ENCODE measurements around the gene APOA1.
A peak's percentile ranks its signal among the peaks of the same experiment; 100 is the strongest.
"Not testable (repeated sequence)": the region's sequence is repeated elsewhere in the genome, so short reads cannot be mapped to it uniquely, and the experiment has no call there.

APOA1 gene

DNA sequence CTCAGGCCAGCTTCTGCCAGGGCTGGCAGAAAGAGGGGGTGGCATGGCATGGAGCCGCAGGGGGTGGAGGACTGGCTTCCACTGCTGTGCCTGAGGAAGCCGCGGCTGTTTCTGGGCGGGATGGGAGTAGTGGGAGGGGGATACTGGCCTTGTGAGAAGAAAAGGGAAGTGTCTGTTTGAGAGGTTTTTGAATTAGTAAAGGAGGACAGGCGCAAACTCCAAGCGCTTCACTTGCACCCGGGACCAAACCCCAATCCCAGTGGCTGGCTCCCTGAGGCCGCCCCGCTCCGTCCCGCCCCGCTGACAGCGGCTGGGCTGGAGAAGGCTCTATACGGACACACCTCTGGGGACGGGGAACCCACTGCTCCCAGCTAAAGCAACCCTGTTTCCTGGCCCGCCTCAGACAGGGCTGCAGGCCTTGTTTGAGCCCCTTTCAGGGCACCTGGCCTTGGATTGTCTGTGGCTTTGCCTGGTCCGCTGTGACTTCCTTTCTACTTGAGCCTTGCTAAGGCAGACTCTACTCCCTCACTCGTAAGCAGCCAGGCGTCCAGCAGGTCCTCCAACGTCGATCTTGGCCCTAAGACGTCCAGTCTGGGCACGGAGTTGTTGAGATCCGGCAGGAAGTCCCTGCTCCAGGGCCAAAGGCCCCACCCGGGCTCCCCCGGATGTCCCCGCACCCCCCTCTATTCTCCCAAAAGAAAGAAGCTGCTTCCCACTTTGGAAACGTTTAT, 2.2 kb downstream of the APOA1 start:
- DNase-seq, result peak in 1 of 56 donors; percentile 64

- not testable (repeated sequence) for DNase-seq
Measured at GRCh38 chr11:116834535-116835041, 2.8 kb downstream of the APOA1 start.

DNA sequence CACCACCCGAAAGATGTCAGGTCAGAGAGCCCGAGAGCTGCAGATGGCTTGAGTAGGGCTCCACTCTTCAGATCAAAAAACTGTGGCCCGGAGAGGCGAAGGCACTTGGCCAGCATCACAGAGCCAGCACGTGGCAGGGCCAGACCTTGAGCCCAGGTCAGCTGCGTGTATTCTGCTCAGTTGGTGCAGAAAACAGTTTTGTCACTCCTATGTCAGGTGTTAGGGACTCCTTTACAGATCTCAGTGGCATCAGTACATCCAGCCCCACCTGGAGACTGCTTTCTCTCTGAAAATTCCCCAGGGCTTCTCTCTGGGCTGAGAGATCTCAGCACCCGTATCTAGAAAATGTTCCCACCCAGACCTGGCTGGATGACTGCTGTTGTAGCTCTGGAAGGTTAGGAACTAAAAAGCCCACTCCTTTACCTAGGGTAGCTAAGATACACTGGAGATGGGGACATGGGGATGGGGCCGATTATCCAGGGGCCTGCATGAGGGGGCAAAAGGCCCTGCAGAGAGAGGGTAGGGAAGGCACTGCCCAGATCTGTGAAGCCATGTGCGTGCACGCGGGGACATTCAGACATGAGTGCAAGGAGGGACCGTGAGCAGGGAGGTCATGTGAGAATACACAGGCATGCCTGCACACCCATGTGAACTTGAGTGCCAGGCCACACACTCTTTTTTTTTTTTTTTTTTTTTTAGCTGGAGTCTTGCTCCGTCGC, 3.4 kb downstream of the APOA1 start:
- no peak for DNase-seq

GRCh38 chr11:116833491-116833815, 4.0 kb downstream of the APOA1 start:
- DNase-seq, result no peak

DNA sequence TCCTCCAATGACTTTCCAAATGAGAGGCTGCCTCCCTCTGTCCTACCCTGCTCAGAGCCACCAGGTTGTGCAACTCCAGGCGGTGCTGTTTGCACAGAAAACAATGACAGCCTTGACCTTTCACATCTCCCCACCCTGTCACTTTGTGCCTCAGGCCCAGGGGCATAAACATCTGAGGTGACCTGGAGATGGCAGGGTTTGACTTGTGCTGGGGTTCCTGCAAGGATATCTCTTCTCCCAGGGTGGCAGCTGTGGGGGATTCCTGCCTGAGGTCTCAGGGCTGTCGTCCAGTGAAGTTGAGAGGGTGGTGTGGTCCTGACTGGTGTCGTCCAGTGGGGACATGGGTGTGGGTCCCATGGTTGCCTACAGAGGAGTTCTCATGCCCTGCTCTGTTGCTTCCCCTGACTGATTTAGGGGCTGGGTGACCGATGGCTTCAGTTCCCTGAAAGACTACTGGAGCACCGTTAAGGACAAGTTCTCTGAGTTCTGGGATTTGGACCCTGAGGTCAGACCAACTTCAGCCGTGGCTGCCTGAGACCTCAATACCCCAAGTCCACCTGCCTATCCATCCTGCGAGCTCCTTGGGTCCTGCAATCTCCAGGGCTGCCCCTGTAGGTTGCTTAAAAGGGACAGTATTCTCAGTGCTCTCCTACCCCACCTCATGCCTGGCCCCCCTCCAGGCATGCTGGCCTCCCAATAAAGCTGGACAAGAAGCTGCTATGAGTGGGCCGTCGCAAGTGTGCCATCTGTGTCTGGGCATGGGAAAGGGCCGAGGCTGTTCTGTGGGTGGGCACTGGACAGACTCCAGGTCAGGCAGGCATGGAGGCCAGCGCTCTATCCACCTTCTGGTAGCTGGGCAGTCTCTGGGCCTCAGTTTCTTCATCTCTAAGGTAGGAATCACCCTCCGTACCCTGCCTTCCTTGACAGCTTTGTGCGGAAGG, 4.8 kb downstream of the APOA1 start:
- DNase-seq, result no peak

GRCh38 chr11:116831790-116832349, 5.6 kb downstream of the APOA1 start:
- DNase-seq, result no peak

DNA sequence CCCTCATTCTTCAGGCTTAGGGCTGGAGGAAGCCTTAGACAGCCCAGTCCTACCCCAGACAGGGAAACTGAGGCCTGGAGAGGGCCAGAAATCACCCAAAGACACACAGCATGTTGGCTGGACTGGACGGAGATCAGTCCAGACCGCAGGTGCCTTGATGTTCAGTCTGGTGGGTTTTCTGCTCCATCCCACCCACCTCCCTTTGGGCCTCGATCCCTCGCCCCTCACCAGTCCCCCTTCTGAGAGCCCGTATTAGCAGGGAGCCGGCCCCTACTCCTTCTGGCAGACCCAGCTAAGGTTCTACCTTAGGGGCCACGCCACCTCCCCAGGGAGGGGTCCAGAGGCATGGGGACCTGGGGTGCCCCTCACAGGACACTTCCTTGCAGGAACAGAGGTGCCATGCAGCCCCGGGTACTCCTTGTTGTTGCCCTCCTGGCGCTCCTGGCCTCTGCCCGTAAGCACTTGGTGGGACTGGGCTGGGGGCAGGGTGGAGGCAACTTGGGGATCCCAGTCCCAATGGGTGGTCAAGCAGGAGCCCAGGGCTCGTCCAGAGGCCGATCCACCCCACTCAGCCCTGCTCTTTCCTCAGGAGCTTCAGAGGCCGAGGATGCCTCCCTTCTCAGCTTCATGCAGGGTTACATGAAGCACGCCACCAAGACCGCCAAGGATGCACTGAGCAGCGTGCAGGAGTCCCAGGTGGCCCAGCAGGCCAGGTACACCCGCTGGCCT, 7.1 kb downstream of the APOA1 start:
- no peak for DNase-seq

DNA sequence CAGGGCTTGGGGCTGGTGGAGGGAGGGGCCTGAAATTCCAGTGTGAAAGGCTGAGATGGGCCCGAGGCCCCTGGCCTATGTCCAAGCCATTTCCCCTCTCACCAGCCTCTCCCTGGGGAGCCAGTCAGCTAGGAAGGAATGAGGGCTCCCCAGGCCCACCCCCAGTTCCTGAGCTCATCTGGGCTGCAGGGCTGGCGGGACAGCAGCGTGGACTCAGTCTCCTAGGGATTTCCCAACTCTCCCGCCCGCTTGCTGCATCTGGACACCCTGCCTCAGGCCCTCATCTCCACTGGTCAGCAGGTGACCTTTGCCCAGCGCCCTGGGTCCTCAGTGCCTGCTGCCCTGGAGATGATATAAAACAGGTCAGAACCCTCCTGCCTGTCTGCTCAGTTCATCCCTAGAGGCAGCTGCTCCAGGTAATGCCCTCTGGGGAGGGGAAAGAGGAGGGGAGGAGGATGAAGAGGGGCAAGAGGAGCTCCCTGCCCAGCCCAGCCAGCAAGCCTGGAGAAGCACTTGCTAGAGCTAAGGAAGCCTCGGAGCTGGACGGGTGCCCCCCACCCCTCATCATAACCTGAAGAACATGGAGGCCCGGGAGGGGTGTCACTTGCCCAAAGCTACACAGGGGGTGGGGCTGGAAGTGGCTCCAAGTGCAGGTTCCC, 7.8 kb downstream of the APOA1 start, which contains the start of gene APOC3:
APOC3 (plus strand) TSS at position 383 of the 659 bp plus-strand sequence. CDS start 676 bp downstream, outside the sequence.
- no peak for DNase-seq

DNA sequence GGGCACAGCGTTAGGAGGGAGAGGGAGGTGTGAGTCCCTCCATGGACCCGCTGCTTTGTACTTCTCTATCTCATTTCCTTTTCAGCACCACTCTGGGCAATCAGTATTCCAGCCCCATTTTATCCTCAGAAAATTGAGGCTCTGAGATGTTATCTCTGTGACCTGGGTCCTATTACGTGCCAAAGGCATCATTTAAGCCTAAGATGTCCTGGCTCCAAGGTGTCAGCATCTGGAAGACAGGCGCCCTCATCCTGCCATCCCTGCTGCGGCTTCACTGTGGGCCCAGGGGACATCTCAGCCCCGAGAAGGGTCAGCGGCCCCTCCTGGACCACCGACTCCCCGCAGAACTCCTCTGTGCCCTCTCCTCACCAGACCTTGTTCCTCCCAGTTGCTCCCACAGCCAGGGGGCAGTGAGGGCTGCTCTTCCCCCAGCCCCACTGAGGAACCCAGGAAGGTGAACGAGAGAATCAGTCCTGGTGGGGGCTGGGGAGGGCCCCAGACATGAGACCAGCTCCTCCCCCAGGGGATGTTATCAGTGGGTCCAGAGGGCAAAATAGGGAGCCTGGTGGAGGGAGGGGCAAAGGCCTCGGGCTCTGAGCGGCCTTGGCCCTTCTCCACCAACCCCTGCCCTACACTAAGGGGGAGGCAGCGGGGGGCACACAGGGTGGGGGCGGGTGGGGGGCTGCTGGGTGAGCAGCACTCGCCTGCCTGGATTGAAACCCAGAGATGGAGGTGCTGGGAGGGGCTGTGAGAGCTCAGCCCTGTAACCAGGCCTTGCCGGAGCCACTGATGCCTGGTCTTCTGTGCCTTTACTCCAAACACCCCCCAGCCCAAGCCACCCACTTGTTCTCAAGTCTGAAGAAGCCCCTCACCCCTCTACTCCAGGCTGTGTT, 8.5 kb downstream of the APOA1 start:
- no peak for DNase-seq

- no peak for DNase-seq
Measured at GRCh38 chr11:116827461-116827860, 10.0 kb downstream of the APOA1 start.

GRCh38 chr11:116826751-116827431, 10.5 kb downstream of the APOA1 start:
- DNase-seq, result no peak

DNA sequence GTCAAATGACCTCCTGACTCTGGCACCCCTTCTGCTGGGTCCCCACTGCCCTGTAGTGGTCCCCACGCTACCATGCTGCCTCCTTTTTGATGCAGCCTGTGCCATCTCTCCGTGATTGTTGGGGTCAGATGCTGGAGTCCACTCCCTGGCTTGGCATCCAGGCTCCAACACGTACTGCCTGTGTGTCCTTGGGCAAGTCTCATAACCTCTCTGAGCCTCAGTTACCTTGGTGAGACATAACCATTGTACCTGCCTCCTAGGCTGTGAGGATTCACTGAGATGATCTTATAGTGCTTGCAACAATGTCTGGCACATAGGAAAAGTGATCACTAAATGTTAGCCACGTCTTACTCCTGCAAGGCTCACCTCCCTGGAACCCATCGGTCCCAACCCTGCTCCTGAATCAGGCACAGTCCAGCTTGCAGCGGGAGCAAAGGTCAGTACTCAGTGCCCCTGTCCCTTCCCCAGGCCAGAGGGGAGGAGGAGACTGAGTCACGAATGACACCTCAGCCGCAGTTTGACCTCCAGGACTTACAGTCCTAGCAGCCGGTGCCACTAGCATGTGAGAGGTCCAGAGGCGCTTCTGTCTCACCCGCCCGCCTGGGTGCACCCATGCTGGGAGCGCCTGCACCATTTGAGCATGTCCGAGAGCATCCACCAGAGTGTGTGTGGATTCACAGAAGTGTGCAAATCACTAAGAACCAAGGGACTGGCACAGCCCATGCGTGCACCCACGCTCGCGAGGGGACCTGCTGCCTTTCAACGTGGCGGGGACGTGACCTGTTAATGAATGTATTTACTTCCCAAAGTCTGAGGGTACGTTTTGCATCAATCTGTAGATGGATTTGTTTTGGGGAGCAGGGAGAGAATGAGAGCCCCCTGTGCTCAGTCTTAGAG, 11.3 kb downstream of the APOA1 start:
- DNase-seq, result no peak

DNA sequence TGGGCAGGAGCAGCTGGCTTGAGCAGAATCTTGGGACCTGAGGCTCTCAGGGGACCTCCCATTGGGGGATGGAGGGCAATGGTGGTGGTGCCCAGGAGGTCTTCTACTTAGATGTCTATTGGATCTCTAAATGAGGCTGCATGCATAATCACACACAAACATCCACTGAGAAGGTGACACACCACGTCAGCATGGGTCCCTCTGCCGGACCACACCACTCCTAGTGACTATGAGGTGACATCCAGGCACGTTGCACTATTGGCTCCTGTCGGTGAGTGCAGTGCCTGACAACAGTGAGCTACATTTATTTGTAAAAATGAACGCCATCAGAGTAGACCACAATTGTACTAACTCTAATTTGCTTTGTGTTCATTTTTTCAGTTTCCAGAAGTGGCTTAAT, 12.0 kb downstream of the APOA1 start:
- no peak for DNase-seq

DNA sequence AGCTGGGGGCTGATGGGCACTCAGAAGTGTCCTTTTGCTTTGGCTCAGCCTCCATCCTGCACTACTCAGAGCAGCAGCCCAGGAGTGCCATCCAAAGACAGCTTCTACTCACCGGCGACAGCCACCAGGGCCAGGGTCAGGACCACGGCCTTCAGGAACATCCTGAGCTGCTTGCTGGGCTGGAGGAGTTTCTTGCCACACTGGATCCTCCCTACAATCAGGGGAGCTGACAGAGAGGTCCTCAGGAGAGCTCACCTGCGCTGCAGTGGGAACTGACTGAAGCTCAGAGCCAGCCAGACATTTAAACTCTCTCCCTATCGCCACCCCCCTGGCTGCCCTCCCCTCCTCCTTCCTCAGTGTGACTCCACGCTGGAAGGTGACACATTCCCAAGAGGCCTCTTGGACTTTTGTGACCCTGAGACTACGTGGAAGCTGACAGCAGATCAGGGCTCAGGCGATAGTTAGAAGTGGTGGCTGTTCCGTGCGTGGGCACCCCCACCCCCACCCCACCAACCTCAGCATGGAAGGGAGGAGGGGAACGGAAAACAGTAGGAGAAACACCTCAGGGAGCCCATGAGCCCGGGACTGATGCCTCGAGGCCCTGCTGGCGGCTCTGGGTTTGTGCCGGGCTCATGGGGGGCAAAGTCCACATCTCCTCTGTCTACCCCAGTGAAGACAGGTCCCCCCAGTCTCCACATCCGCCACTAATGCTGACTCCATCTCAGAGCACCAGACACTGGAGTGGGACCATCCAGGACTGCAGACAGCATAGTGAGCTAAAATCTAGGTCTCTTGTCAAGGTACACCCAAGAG, 14.2 kb downstream of the APOA1 start, which contains the start of gene APOA4:
APOA4 (minus strand) TSS at position 274 of the 813 bp plus-strand sequence; CDS start at position 161, 113 bp downstream.
- DNase-seq, result no peak

GRCh38 chr11:116822575-116822974, 14.8 kb downstream of the APOA1 start:
- no peak for DNase-seq
